CD14-positive monocyte (primary cell): Measurements from ENCODE around the gene NDRG3. TPM values are rescaled to one million over a fixed set of nuclear protein-coding genes. Genes with fewer than 3 reads are reported as not detected.
A peak's percentile ranks its signal among the peaks of the same experiment; 100 is the strongest.

Source experiments
- DNase-seq, 3 donors: peaks; one replicate each; pipeline ENCODE4 v3.0.0-alpha.2; 2011 to 2022
- H2AFZ ChIP-seq: 2 replicates; pipeline ENCODE4 v1.6.0; 2012; ENCODE audit warnings: mild to moderate bottlenecking, low read depth, low read length, inconsistent platforms; ENCODE audit not compliant: insufficient read depth, poor library complexity, severe bottlenecking
- H3K27ac ChIP-seq, 2 donors: 1 replicate in 1 of 2; 2 replicates in 1 of 2; pipeline ENCODE4 v1.5.1; 2012 to 2013; ENCODE audit warnings: low read length in 2 of 2, control low read depth in 1 of 2, inconsistent platforms in 1 of 2, low read depth in 1 of 2, mild to moderate bottlenecking in 1 of 2
- H3K27me3 ChIP-seq, 2 donors: one replicate each; pipeline versions ENCODE4 v1.6.0 to v1.6.1; 2011 to 2013; ENCODE audit warnings: low read length in 2 of 2; ENCODE audit not compliant: control insufficient read depth in 2 of 2, insufficient read depth in 2 of 2
- H3K36me3 ChIP-seq, 2 donors: replicated peaks in 1 of 2; 1 replicate in 1 of 2; 2 replicates in 1 of 2; pipeline versions ENCODE4 v1.5.1 to v1.6.1; 2012 to 2013; ENCODE audit warnings: low read length in 2 of 2, control low read depth in 1 of 2, inconsistent platforms in 1 of 2, mild to moderate bottlenecking in 1 of 2; ENCODE audit not compliant: insufficient read depth in 2 of 2, control insufficient read depth in 1 of 2
- H3K4me1 ChIP-seq, 2 donors: 1 replicate in 1 of 2; 2 replicates in 1 of 2; pipeline versions ENCODE4 v1.5.1 to v1.6.1; 2012 to 2013; ENCODE audit warnings: low read length in 2 of 2, control low read depth in 1 of 2, inconsistent platforms in 1 of 2, mild to moderate bottlenecking in 1 of 2, moderate library complexity in 1 of 2; ENCODE audit not compliant: insufficient read depth in 2 of 2, control insufficient read depth in 1 of 2
- H3K4me2 ChIP-seq: replicated peaks from 2 replicates; pipeline ENCODE3; 2012; ENCODE audit warnings: low read length, moderate library complexity, mild to moderate bottlenecking; ENCODE audit not compliant: poor library complexity, severe bottlenecking; ENCODE audit errors: extremely low read depth
- H3K4me3 ChIP-seq, 3 experiments: fragments of 200-600 bp in 1 of 3; sonication (generic) in 1 of 3; replicated peaks in 1 of 3; 1 replicate in 2 of 3; 2 replicates in 1 of 3; pipeline ENCODE4 v1.5.1; 2011 to 2013; ENCODE audit warnings: low read length in 3 of 3, mild to moderate bottlenecking in 3 of 3, control low read depth in 2 of 3, low read depth in 2 of 3, inconsistent platforms in 1 of 3, moderate library complexity in 1 of 3
- H3K79me2 ChIP-seq: 2 replicates; pipeline ENCODE4 v1.6.0; 2012; ENCODE audit warnings: mild to moderate bottlenecking, control low read depth, inconsistent platforms, low read length, moderate library complexity; ENCODE audit not compliant: insufficient read depth
- H3K9ac ChIP-seq: 2 replicates; pipeline ENCODE4 v1.6.0; 2017; ENCODE audit warnings: low read length, mild to moderate bottlenecking; ENCODE audit not compliant: insufficient read depth, poor library complexity, severe bottlenecking
- H3K9me3 ChIP-seq, 2 donors: replicated peaks in 1 of 2; 1 replicate in 1 of 2; 2 replicates in 1 of 2; pipeline versions ENCODE4 v1.5.1 to v1.6.1; 2012 to 2013; ENCODE audit warnings: low read length in 2 of 2, control low read depth in 1 of 2; ENCODE audit not compliant: control insufficient read depth in 1 of 2, insufficient read depth in 1 of 2
- H4K20me1 ChIP-seq: 2 replicates; pipeline ENCODE4 v1.6.0; 2012; ENCODE audit warnings: mild to moderate bottlenecking, low read length, control low read depth, moderate library complexity; ENCODE audit not compliant: insufficient read depth
- H3K27ac Mint-ChIP-seq, 7 donors: one replicate each; pipeline ENCODE4 v1.8.0; 2020; ENCODE audit warnings: mild to moderate bottlenecking in 7 of 7, mixed read lengths in 7 of 7, moderate library complexity in 6 of 7, inconsistent platforms in 2 of 7
- H3K27me3 Mint-ChIP-seq, 3 donors: one replicate each; pipeline ENCODE4 v1.8.0; 2021 to 2022; ENCODE audit warnings: low read depth in 3 of 3, mild to moderate bottlenecking in 3 of 3, mixed read lengths in 3 of 3, moderate library complexity in 3 of 3, inconsistent platforms in 1 of 3
- H3K36me3 Mint-ChIP-seq, 2 donors: one replicate each; pipeline ENCODE4 v1.8.0; 2020; ENCODE audit warnings: mixed read lengths in 2 of 2, inconsistent platforms in 1 of 2, mild to moderate bottlenecking in 1 of 2
- H3K4me1 Mint-ChIP-seq: one replicate; pipeline ENCODE4 v1.8.0; 2020; ENCODE audit warnings: mild to moderate bottlenecking, mixed read lengths
- H3K4me3 Mint-ChIP-seq, 2 donors: one replicate each; pipeline ENCODE4 v1.8.0; 2020; ENCODE audit warnings: mild to moderate bottlenecking in 2 of 2, mixed read lengths in 2 of 2, moderate library complexity in 1 of 2
- H3K9me3 Mint-ChIP-seq, 7 donors: one replicate each; pipeline ENCODE4 v1.8.0; 2020 to 2022; ENCODE audit warnings: mixed read lengths in 7 of 7, mild to moderate bottlenecking in 6 of 7, moderate library complexity in 6 of 7, inconsistent platforms in 2 of 7
- CTCF ChIP-seq: fragments of 200-600 bp; IDR thresholded peaks from one replicate; pipeline ENCODE4 v1.8.0; 2022; ENCODE audit warnings: antibody characterized with exemption, mild to moderate bottlenecking
- WGBS: methylation state at CpG from one replicate; pipeline ENCODE4 v1.1.5; 2013; ENCODE audit warnings: missing lambda C conversion rate; ENCODE audit not compliant: insufficient coverage; 5-methylcytosine and 5-hydroxymethylcytosine counted together
- intact Hi-C, 2 donors: fragments of 100-400 bp; cut with micrococcal nuclease; formaldehyde crosslinking; loops; one replicate each; pipeline versions ENCODE4 v1.15.0 to v1.15.1; 2023
- polyA plus RNA-seq, 3 donors: library from polyadenylated mRNA; depleted of rRNA in 1 of 3; unstranded in 2 of 3; stranded (reverse) in 1 of 3; fragments of 300-500 nt in 2 of 3; fragments of >200 nt in 1 of 3; fragmentation: Illumina TruSeq in 2 of 3; gene quantifications; 1 replicate in 2 of 3; 2 replicates in 1 of 3; pipeline ENCODE4 v1.2.3, GENCODE V29; 2012 to 2021

Gene NDRG3
- polyA plus RNA-seq, 3 donors = 16.0 to 23.2 (median 21.7) TPM

GRCh38 chr20:36605399-36606157 lies 140.3 kb downstream of the NDRG3 start, which contains the start of gene RAB5IF:
RAB5IF (plus strand) TSS chr20:36605779; CDS start chr20:36605952, 173 bp downstream.
- H3K36me3 Mint-ChIP-seq = peaks cover 31 to 34% of the 10 kb centered on the region in 2 donors
- H3K4me1 Mint-ChIP-seq = peaks cover 35% of the 10 kb centered on the region
- under 1% methylated on average over 84 of the region's 90 CpGs for WGBS

More at GRCh38 chr20:36605399-36606157, 140.3 kb downstream of the NDRG3 start, which contains the start of gene RAB5IF:
- H3K4me3 ChIP-seq = peak within 1 kb of the TSS; percentile 81 to 100 (median 84)
- H3K36me3 ChIP-seq = peaks cover 29 to 33% of the 10 kb centered on the region in 2 donors
- H3K4me1 ChIP-seq = peaks cover 40 to 46% of the 10 kb centered on the region in 2 donors
- Mint-ChIP-seq H3K4me3 (peak within 1 kb of the TSS; percentile 98 to 99), H3K27ac (peak within 1 kb of the TSS; percentile 96 to 99 (median 98)), H3K27me3 (peaks cover 0 to 4% (median 3%) of the 10 kb centered on the region in 3 donors), H3K9me3 (peaks cover 0 to 1% (median 0%) of the 10 kb centered on the region in 7 donors)
- H3K9me3 ChIP-seq = no peaks in the 10 kb centered on the region
- peak; percentile 98 to 100 (median 99) for DNase-seq
- H3K4me2 ChIP-seq = peak within 1 kb of the TSS; percentile 96
- H3K79me2 ChIP-seq = peaks cover 50% of the 10 kb centered on the region
- H3K27ac ChIP-seq = peak within 1 kb of the TSS; percentile 96 to 97
- no peaks in the 10 kb centered on the region for H3K27me3 ChIP-seq
- peak within 1 kb of the TSS; percentile 74 for H2AFZ ChIP-seq
- intact Hi-C loops = loop anchor here (1.0 to 5.0 kb wide), 6 partner anchors 17 to 145 kb away; partner anchors contain the start of gene TGIF2 (in 1 of the 2)
- TF ChIP-seq CTCF = peak; percentile 86
- H4K20me1 ChIP-seq = peaks cover 49% of the 10 kb centered on the region
- peak within 1 kb of the TSS; percentile 93 for H3K9ac ChIP-seq
